ENCODE results near the gene DLK1.

DLK1 gene

GRCh38 chr14:100762089-100762515 lies 35.4 kb downstream of the DLK1 start:
- no peak overlapping the region for H3K9ac ChIP-seq (ENCODE audit: low read depth, low read length)
- no peaks in the 10 kb centered on the region for H3K36me3 ChIP-seq (ENCODE audit: insufficient read depth, low read length)
- H3K9me3 ChIP-seq (ENCODE audit: control insufficient read depth, insufficient read depth, low read length), result no peaks in the 10 kb centered on the region
- no peaks in the 10 kb centered on the region for H3K4me1 ChIP-seq (ENCODE audit: insufficient read depth, low read length)

- no peaks in the 10 kb centered on the region for H3K36me3 ChIP-seq (ENCODE audit: insufficient read depth, low read length)
- H3K4me1 ChIP-seq (ENCODE audit: insufficient read depth, low read length), result no peaks in the 10 kb centered on the region
- H3K9ac ChIP-seq (ENCODE audit: low read depth, low read length), result no peak overlapping the region
- H3K9me3 ChIP-seq (ENCODE audit: control insufficient read depth, insufficient read depth, low read length), result no peaks in the 10 kb centered on the region
Observed at GRCh38 chr14:100762901-100763300, 36.2 kb downstream of the DLK1 start.

GRCh38 chr14:100764471-100765115 lies 37.9 kb downstream of the DLK1 start:
- Histone ChIP-seq H3K9ac (ENCODE audit: low read depth, low read length) (no peak overlapping the region), H3K9me3 (ENCODE audit: control insufficient read depth, insufficient read depth, low read length) (no peaks in the 10 kb centered on the region), H3K4me1 (ENCODE audit: insufficient read depth, low read length) (no peaks in the 10 kb centered on the region), H3K36me3 (ENCODE audit: insufficient read depth, low read length) (no peaks in the 10 kb centered on the region)

GRCh38 chr14:100765296-100765695 lies 38.6 kb downstream of the DLK1 start:
- no peak overlapping the region for H3K9ac ChIP-seq (ENCODE audit: low read depth, low read length)
- no peaks in the 10 kb centered on the region for H3K4me1 ChIP-seq (ENCODE audit: insufficient read depth, low read length)
- H3K9me3 ChIP-seq (ENCODE audit: control insufficient read depth, insufficient read depth, low read length), result no peaks in the 10 kb centered on the region
- no peaks in the 10 kb centered on the region for H3K36me3 ChIP-seq (ENCODE audit: insufficient read depth, low read length)

GRCh38 chr14:100765991-100766390 lies 39.3 kb downstream of the DLK1 start:
- H3K9me3 ChIP-seq (ENCODE audit: control insufficient read depth, insufficient read depth, low read length), result no peaks in the 10 kb centered on the region
- H3K4me1 ChIP-seq (ENCODE audit: insufficient read depth, low read length), result no peaks in the 10 kb centered on the region
- H3K36me3 ChIP-seq (ENCODE audit: insufficient read depth, low read length), result no peaks in the 10 kb centered on the region
- H3K9ac ChIP-seq (ENCODE audit: low read depth, low read length), result no peak overlapping the region

- Histone ChIP-seq H3K36me3 (ENCODE audit: insufficient read depth, low read length) (no peaks in the 10 kb centered on the region), H3K9me3 (ENCODE audit: control insufficient read depth, insufficient read depth, low read length) (peaks cover 3% of the 10 kb centered on the region; the same call in 1 of the 2 replicates), H3K9ac (ENCODE audit: low read depth, low read length) (no peak overlapping the region), H3K4me1 (ENCODE audit: insufficient read depth, low read length) (no peaks in the 10 kb centered on the region)
Observed at GRCh38 chr14:100767003-100767787, 40.5 kb downstream of the DLK1 start.

GRCh38 chr14:100767788-100768536 lies 41.3 kb downstream of the DLK1 start:
- Histone ChIP-seq H3K9ac (ENCODE audit: low read depth, low read length) (no peak overlapping the region), H3K4me1 (ENCODE audit: insufficient read depth, low read length) (no peaks in the 10 kb centered on the region), H3K36me3 (ENCODE audit: insufficient read depth, low read length) (no peaks in the 10 kb centered on the region), H3K9me3 (ENCODE audit: control insufficient read depth, insufficient read depth, low read length) (peaks cover 3% of the 10 kb centered on the region; the same call in 1 of the 2 replicates)

GRCh38 chr14:100769035-100769939 lies 42.6 kb downstream of the DLK1 start:
- H3K4me1 ChIP-seq (ENCODE audit: insufficient read depth, low read length), result no peaks in the 10 kb centered on the region

GRCh38 chr14:100770046-100770445 lies 43.4 kb downstream of the DLK1 start:
- peaks cover 3% of the 10 kb centered on the region; the same call in 1 of the 2 replicates for H3K9me3 ChIP-seq (ENCODE audit: control insufficient read depth, insufficient read depth, low read length)
- H3K4me1 ChIP-seq (ENCODE audit: insufficient read depth, low read length), result no peaks in the 10 kb centered on the region
- H3K36me3 ChIP-seq (ENCODE audit: insufficient read depth, low read length), result no peaks in the 10 kb centered on the region
- no peak overlapping the region for H3K9ac ChIP-seq (ENCODE audit: low read depth, low read length)

More at GRCh38 chr14:100769035-100769939, 42.6 kb downstream of the DLK1 start:
- H3K9me3 ChIP-seq (ENCODE audit: control insufficient read depth, insufficient read depth, low read length), result peaks cover 3% of the 10 kb centered on the region; the same call in 1 of the 2 replicates
- no peak overlapping the region for H3K9ac ChIP-seq (ENCODE audit: low read depth, low read length)
- H3K36me3 ChIP-seq (ENCODE audit: insufficient read depth, low read length), result no peaks in the 10 kb centered on the region

- Histone ChIP-seq H3K36me3 (ENCODE audit: insufficient read depth, low read length) (no peaks in the 10 kb centered on the region), H3K4me1 (ENCODE audit: insufficient read depth, low read length) (no peaks in the 10 kb centered on the region), H3K9me3 (ENCODE audit: control insufficient read depth, insufficient read depth, low read length) (peaks cover 3% of the 10 kb centered on the region; the same call in 1 of the 2 replicates), H3K9ac (ENCODE audit: low read depth, low read length) (no peak overlapping the region)
Observed at GRCh38 chr14:100770605-100771120, 44.0 kb downstream of the DLK1 start.

- Histone ChIP-seq H3K36me3 (ENCODE audit: insufficient read depth, low read length) (no peaks in the 10 kb centered on the region), H3K4me1 (ENCODE audit: insufficient read depth, low read length) (no peaks in the 10 kb centered on the region), H3K9ac (ENCODE audit: low read depth, low read length) (no peak overlapping the region), H3K9me3 (ENCODE audit: control insufficient read depth, insufficient read depth, low read length) (peaks cover 3% of the 10 kb centered on the region; the same call in 1 of the 2 replicates)
Observed at GRCh38 chr14:100771121-100771800, 44.6 kb downstream of the DLK1 start.

- no peaks in the 10 kb centered on the region for H3K36me3 ChIP-seq (ENCODE audit: insufficient read depth, low read length)
Observed at GRCh38 chr14:100772607-100773165, 46.0 kb downstream of the DLK1 start.

More at GRCh38 chr14:100772607-100773165, 46.0 kb downstream of the DLK1 start:
- Histone ChIP-seq H3K4me1 (ENCODE audit: insufficient read depth, low read length) (no peaks in the 10 kb centered on the region), H3K9me3 (ENCODE audit: control insufficient read depth, insufficient read depth, low read length) (peaks cover 3% of the 10 kb centered on the region; the same call in 1 of the 2 replicates), H3K9ac (ENCODE audit: low read depth, low read length) (no peak overlapping the region)
